Ovary (tissue), 9 donors: ENCODE measurements around the gene OR6K2. TPM values are rescaled to one million over a fixed set of nuclear protein-coding genes. Genes with fewer than 3 reads are reported as not detected.

Experiments used
- DNase-seq, 5 donors: peaks; one replicate each; pipeline ENCODE4 v3.0.0-alpha.2; 2019 to 2020
- H3K27ac ChIP-seq, 2 donors: fragments of 200-600 bp; one replicate each; pipeline versions ENCODE4 v1.5.1 to v1.8.0; 2019 to 2022
- H3K27me3 ChIP-seq: fragments of 200-600 bp; one replicate; pipeline ENCODE4 v1.8.0; 2022
- H3K36me3 ChIP-seq: fragments of 200-600 bp; sonication (generic); one replicate; pipeline ENCODE4 v1.5.1; 2019
- H3K4me1 ChIP-seq: one replicate; pipeline ENCODE4 v1.8.1; 2013; ENCODE audit warnings: mild to moderate bottlenecking, moderate library complexity; ENCODE audit not compliant: insufficient read depth
- H3K4me3 ChIP-seq: fragments of 200-600 bp; sonication (generic); one replicate; pipeline ENCODE4 v1.5.1; 2017
- H3K9me3 ChIP-seq, 2 donors: fragments of 200-600 bp in 1 of 2; sonication (generic) in 1 of 2; one replicate each; pipeline versions ENCODE4 v1.5.1 to v1.8.1; 2013 to 2019; ENCODE audit warnings: mild to moderate bottlenecking in 1 of 2, moderate library complexity in 1 of 2
- CTCF ChIP-seq, 3 donors: fragments of 450-650 bp in 2 of 3; fragments of 200-600 bp in 1 of 3; IDR thresholded peaks; one replicate each; pipeline versions ENCODE4 v1.5.1 to v1.8.0; 2016 to 2022; ENCODE audit warnings: antibody characterized with exemption in 3 of 3, mild to moderate bottlenecking in 1 of 3
- EP300 ChIP-seq: sonication (generic); formaldehyde crosslinking; IDR thresholded peaks from one replicate; pipeline ENCODE4 v1.6.1; 2017; ENCODE audit warnings: antibody characterized with exemption
- POLR2A ChIP-seq: fragments of 450-650 bp; IDR thresholded peaks from one replicate; pipeline ENCODE4 v1.6.1; 2017; ENCODE audit warnings: antibody characterized with exemption, mild to moderate bottlenecking, moderate library complexity
- WGBS, 3 donors: extraction: QIAGEN DNeasy Blood & Tissue Kit in 1 of 3; methylation state at CpG; one replicate each; pipeline versions ENCODE4 v1.1.5 to v1.1.7; 2013 to 2017; 5-methylcytosine and 5-hydroxymethylcytosine counted together
- intact Hi-C, 4 donors: fragments of 100-400 bp; cut with DNase I; formaldehyde crosslinking; loops; one replicate each; pipeline versions ENCODE4 v1.11.0 to v1.15.1; 2022 to 2023
- polyA plus RNA-seq, 2 donors: library from polyadenylated mRNA; stranded (reverse); fragments of 200-250 nt in 1 of 2; fragments of 350-450 nt in 1 of 2; fragmentation: Illumina TruSeq in 1 of 2; extraction: RNeasy Lipid Tissue Mini Kit (QIAGEN cat#74804) in 1 of 2; gene quantifications; one replicate each; pipeline ENCODE4 v1.2.3, GENCODE V29; 2013 to 2014
- total RNA-seq, 7 donors: library from RNA; depleted of rRNA in 2 of 7; stranded (reverse); fragments of >200 nt in 2 of 7; fragmentation: NEBNext Ultra II Directional in 3 of 7; extraction: Animal tissue kit (Norgen Biotek cat#: 25700) in 3 of 7; gene quantifications; one replicate each; pipeline versions ENCODE4 v1.1.0 to v1.2.4, GENCODE V29; 2016 to 2023
- donor health status: DM: no; HTN: no; CAD: no; lungs with moderate emphysema.
- donor health status: DM: no; HTN: no; CAD: no.
- donor health status: Bipolar disorder and iron deficiency.
- donor health status: DM: yes; HTN: yes; CAD: no.
- donor health status: DM: no; HTN: no; CAD: no.
- donor health status: DM: yes; HTN: yes; CAD: no.

Gene OR6K2
- total and polyA plus RNA-seq, 9 donors, result not detected

GRCh38 chr1:158674302-158674701 is 26.1 kb downstream of the OR6K2 start:
- Histone ChIP-seq H3K27ac (no peak overlapping the region), H3K9me3 (no peaks in the 10 kb centered on the region), H3K36me3 (no peaks in the 10 kb centered on the region), H3K4me1 (no peaks in the 10 kb centered on the region), H3K4me3 (no peak overlapping the region), H3K27me3 (no peaks in the 10 kb centered on the region)
- DNase-seq, result no peak
- whole genome bisulfite sequencing, 3 donors, result 91 to 95% (median 95%) methylated on average over 7 of the region's 7 CpGs
- TF ChIP-seq POLR2A, result no peak
- no peak for TF ChIP-seq CTCF (IDR thresholded peaks at IDR 0.05)
- TF ChIP-seq EP300, result no peak
- intact Hi-C loops, result no loop called here

- Histone ChIP-seq H3K36me3 (no peaks in the 10 kb centered on the region), H3K9me3 (no peaks in the 10 kb centered on the region), H3K4me3 (no peak overlapping the region), H3K4me1 (no peaks in the 10 kb centered on the region), H3K27ac (no peak overlapping the region), H3K27me3 (no peaks in the 10 kb centered on the region)
- intact Hi-C loops, result no loop called here
- no peak for TF ChIP-seq EP300
- TF ChIP-seq POLR2A, result no peak
- TF ChIP-seq CTCF (IDR thresholded peaks at IDR 0.05), result no peak
- no peak for DNase-seq
- 88 to 91% (median 90%) methylated on average over 8 of the region's 8 CpGs for WGBS, 3 donors
Measured at GRCh38 chr1:158666037-158666436, 34.4 kb downstream of the OR6K2 start.

DNA sequence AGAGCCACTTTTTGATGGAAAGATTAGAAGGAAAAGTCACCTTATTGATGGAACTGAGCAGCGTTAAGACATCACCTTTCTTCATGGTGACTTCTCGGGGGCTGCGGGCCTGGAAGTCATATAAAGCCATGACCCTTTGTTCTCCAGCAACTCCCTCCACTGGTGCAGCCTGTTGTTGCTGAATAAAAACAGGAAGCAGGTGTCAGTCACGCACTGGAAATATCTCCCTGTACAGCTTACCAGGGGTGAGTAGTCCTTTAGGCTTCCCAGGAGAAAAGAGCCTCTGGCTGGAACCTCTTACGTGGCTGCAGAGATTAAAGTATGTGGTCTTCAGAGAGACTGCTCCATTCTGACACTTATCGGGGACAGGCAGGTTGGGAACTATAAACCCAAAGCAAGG is 45.9 kb downstream of the OR6K2 start:
- no peak for DNase-seq
- 75 to 83% (median 76%) methylated on average over 6 of the region's 6 CpGs for WGBS, 3 donors
- Histone ChIP-seq H3K27me3 (no peaks in the 10 kb centered on the region), H3K36me3 (no peaks in the 10 kb centered on the region), H3K4me1 (no peaks in the 10 kb centered on the region), H3K4me3 (no peak overlapping the region), H3K9me3 (no peaks in the 10 kb centered on the region), H3K27ac (no peak overlapping the region)
- TF ChIP-seq POLR2A (no peak), CTCF (IDR thresholded peaks at IDR 0.05) (no peak), EP300 (no peak)
- intact Hi-C loops, result no loop called here

DNA sequence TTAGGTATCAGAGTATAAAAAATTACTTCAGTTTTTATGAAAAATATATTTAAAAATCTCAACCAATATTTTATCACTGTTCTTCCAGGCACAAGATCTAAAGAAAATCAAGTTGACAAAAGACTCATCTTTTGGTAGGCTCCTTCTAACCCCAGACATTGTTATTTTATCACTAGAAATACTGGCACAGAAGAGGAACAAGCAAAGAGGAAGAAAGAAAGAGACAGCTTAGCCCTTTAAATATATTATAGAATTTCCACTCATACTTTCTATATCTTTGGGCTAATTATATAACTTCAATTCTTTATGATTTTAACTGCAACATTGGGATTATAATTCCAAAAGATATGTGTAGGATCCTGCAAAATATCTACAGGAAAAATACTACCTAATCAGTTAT is 46.4 kb downstream of the OR6K2 start:
- Histone ChIP-seq H3K4me1 (no peaks in the 10 kb centered on the region), H3K4me3 (no peak overlapping the region), H3K9me3 (no peaks in the 10 kb centered on the region), H3K36me3 (no peaks in the 10 kb centered on the region), H3K27me3 (no peaks in the 10 kb centered on the region), H3K27ac (no peak overlapping the region)
- intact Hi-C loops, result no loop called here
- TF ChIP-seq POLR2A (no peak), EP300 (no peak), CTCF (IDR thresholded peaks at IDR 0.05) (no peak)
- no peak for DNase-seq
